ENCODE data around the gene DOCK4.

DOCK4 gene

DNA sequence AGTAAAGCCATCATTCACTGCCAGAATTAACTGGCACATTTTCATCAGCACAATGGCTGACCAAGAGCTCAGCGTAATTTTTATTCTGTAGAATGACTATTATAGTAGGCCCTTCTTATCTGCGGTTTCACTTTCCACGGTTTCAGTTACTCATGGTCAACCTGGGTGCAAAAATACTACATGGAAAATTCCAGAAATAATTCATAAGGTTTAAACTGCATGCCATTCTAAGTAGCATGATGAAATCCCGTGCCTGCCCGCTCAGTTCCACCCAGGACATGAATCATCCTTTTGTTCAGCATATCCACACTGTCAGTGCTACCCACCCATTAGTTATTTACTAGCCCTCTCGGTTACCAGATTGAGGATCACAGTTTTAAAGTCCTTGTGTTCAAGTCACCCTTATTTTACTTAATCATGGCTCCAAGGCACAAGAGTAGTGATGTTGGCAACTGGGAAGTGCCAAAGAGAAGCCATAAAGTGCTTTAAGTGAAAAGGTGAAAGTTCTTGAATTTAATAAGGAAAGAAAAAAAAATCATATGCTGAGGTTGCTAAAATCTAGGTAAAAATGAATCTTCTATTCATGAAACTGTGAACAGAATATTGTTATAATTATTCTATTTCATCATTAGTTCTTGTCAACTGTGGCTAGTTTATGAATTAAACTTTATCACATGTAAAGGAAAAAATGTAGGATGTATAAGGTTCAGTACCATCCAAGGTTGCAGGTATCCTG is 204.9 kb downstream of the DOCK4 start:
- no peak for DNase-seq

DNA sequence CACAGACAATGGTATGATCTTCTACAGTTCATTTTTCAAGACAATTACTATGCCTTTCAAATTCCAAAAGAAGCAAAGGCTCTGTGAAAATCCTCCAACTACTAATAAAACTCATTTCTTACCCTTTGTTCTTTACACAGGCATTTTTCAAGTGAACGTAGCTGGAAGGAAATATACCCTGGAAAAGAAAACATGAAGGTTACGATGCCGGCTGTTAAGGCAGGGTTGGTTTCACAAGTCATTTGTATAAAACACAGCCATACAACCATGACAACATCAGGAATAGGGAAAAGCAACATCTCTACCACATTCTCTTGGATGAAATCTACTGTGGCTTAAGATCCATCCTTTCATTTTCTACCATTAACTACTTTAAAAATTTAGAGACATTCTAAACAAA is 207.9 kb downstream of the DOCK4 start:
- DNase-seq = no peak

DNA sequence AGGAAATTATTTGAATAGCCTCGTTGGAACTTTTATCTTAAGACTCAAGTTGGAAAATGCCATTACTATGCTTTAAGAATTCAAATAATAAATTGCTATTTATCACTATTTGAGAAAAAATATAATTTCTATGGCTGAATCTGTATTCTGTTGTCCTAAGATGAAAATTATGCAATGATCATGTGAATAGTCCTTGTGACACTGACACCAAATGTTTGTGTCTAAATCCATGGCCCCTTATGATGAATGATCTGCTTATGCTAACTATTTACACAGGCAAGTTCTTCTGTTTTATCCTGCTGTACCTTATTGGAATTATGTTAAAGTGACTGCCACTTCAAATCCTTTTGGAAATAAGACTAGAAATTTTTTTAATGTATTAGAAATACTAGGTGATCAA is 208.7 kb downstream of the DOCK4 start:
- DNase-seq = no peak

DNA sequence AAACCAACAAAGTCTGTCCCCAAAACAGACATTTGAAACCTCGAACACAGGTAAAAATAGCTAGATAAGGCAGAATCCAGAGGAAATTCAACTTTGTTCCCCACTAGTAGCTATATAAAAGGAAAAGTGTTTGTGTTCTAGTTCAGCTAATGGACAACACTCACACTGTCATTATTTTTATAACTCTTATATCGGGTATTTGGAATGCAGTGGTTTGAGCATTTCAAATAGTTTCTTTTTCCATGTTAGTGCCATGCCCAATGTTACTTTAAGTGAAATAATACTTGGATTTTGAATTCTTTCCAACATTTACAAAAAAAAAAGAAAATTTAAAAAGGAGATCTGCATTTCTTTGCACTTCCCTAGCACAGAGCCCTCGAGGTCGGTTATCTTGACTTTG is 213.6 kb downstream of the DOCK4 start:
- DNase-seq = no peak

DNA sequence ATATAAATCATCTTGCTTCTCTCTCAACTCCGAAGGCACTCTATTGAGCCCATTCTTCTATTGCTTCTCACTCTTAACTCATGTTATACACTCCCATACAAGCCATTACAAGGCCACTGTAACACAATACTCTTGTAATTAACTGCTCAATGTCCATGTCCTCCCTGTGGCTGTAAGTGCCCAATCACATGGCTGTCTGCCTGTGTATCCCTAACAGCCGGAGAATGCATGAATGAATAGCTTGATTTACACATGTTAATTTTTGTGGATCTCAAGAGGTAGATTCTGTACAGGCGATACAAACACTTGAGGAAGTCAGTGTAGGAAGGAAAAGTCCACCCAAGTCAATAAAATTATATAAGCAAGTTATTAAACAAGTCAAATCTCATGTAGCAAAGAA is 215.6 kb downstream of the DOCK4 start:
- no peak for DNase-seq

DNA sequence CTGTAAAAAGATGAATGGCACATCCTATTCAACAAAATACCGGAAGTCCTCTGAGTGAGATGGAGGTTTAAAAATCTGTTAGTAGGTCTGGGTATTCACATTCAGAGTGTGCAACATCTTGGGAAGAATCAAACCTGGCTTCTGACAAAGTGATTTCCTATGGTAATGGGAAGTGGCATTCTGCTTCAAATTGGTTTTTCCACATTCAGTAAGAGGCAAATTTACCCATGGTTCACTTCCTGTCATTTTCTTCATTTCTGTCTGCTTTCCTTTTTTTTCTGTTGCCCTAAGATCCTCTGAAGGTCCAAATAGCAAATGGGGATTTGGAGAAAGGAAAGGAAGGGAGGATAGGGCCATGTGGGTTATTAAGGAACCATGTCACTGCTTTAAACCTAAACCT is 218.3 kb downstream of the DOCK4 start:
- no peak for DNase-seq

DNA sequence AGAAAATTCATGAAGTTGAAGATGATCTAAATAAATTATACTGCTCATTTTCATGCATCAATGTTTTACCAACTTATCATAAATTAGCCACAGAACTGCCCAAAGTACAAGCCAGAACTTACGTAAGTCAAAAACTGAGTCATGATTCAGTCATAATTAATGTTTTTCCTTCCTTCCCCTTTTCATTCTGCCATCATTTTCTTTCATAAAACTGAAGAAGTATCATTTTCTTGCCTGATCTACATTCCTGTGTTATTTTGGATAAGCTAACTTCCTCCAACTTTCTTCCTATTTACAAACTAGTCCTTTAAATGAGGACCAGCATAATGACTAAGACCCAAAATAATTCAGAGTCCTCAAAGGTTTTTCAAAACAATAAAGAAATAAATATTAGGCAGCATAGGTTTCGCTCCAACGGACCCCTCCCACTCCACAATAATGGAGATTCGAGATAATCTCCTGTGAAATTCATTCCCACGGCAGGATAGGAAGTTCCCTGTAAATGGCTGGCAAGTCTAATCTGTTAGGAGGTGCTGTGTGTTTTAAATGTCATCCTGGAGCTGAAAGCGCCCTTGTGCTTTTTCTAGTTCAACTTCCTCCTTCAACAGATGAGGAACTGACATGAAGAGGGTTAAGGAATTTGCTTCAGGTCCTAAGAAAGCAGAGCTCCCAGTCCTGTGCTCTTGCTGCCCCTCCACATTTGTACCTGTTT is 218.9 kb downstream of the DOCK4 start:
- DNase-seq = no peak

DNA sequence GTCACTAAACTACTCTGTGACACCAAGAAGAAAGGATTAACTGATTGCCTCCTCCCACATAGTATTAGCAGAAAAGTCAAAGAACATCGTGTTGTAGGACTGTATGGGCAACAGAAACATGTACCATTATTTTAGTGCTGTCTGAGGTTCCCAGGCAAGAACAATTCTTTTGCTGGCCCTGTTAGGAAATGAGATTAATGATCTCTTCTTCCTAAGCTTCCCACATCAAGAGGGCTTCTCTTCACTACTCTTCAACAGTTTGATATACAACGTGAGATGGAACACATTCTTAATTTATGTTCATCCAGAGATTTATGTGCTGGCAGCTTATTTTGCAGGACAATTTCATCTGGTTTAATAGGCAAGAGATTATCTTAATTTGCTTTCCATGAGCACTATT is 219.6 kb downstream of the DOCK4 start:
- no peak for DNase-seq

DNA sequence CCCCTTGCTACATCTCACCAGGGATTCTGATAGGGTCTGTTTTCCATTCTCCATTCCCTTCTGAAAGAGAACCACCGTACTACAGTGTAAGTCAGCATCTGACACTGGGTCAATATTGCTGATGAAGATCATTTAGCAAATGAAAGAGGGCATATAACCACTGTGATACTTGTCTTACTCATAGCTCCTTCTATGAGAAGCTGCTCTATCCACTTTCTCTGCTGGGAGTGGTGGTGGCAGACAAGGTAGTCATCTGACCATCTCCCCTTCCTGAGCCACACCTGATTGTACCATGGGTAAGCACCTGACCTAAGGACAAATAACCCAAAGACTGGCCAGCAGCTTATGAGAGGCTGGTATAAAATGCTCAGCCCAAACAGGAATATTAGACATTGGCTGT is 220.4 kb downstream of the DOCK4 start:
- no peak for DNase-seq

DNA sequence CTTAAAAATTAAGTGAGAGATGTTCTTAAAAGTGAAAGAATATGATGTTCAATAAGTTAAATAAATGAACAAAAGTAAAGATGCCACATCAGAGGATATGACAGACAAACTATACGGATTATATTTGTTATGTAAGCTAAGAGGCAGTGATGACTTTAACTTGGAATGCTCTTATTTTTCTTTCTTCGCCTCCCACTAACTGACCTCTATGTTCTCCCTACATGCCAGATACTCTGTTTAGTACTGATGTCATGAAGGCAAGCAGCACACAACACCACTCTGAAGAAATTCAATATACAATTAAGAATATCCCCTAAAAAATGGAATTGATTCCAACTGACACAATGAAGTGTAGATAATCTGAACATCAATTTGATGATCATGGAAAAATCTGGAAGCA is 223.4 kb downstream of the DOCK4 start:
- DNase-seq = no peak

DNA sequence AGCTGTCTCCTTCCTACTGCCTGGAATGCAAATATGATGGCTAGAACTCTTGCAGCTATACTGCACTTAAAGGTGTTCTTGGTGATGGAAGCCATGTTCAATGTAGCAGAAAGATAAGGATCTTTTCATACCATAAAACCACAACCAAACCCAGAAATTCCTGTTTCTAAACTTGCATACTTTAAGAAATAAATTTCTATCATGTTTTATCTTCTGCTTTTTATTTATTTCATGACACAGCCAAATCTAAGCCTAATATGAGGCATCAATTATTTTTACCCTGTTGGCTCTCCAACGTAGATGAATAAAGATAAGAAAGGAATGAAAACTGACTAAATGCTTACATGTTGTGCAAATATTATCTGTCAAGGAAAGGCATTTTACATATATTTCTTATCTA is 224.1 kb downstream of the DOCK4 start:
- DNase-seq = no peak

DNA sequence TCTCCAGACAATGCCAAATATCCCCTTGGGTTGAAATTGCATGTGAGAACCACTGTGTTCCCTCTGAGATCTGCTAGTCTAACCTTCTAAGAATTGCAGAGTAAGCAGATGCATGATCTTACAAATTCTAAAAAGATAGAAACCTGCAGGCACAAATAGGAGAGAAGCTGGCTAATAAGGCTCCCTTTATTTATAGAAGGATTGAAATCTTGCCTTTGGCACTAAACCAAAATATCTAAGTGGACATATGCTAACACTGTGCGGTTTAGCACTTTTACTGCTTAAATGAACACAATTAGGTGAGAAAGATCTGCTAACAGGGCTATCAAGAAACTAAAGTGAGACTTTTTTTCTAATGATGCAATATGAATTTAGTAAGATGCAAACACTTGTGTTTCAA is 225.5 kb downstream of the DOCK4 start:
- DNase-seq = no peak

DNA sequence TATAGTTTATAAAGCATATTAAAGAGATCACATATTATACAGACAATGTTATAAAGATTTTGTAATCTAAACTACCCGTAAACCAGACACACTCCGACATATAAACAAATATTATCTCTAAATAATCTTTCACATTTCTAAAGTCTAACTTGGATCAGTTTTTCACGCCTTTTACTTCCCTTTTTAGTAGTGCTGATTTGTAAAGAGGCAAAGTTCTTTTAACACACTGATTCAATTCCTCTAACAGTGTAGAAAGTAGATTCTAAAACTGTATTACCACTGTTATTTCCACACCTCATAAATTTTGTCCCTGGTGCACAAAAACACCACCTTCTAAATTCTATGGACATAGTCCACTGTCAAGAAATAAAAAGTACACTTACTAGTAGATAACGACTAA is 230.9 kb downstream of the DOCK4 start:
- DNase-seq = no peak

DNA sequence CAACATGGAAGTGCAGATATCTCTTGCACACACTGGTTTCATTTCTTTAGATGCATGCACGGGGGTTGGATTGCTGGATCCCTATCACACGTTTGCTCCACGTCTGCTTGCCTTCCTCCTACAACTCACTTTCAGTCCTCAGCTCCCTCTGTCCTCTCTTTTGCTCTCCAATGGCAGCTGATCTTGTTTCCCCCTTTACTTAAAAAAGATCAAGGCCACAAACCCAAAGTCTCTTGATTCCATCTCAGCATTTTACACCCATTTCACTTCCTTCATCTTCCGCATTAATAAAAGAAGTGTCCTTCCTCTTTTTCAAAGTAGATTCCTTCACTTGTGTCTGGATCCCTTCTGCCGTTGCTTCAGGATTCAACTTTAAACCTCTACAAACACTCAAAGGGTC is 245.2 kb downstream of the DOCK4 start:
- no peak for DNase-seq

DNA sequence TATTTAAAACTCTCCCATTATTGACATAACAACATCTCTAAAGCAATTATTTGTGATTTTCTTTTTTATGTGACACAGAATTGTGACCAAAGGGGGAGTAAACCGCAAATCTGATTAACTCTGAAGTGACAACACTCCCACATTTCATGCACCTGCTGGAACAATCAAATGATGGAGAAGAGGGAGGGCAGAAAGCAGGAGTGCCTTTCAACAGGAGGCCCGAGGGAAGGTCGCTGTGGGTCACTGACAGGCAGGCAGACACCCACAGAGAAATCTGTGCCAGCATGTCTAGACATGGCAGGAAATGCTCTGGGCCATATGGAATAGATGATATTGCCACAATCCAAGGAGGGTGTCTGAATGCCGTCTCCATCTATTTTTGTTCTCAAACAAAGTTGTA is 247.3 kb downstream of the DOCK4 start:
- DNase-seq = no peak

DNA sequence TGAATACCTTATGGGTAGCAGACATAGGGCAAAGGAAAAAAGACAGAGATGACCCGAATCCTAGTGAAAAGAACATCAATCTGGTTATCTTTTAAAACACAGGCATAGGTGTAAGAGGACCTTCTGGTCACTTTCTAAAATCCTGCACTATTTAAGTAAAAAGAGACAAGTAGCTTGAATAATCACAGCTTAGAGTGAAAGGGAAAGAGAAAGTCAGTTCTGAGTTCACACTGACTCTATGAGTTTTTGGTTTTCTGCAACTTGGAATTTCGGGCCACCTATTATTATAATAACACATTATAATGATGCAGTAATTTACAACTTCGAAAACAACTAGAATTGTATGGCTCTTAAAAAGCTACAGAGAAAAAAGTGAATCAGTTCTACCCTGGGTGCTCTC is 247.8 kb downstream of the DOCK4 start:
- DNase-seq = no peak

DNA sequence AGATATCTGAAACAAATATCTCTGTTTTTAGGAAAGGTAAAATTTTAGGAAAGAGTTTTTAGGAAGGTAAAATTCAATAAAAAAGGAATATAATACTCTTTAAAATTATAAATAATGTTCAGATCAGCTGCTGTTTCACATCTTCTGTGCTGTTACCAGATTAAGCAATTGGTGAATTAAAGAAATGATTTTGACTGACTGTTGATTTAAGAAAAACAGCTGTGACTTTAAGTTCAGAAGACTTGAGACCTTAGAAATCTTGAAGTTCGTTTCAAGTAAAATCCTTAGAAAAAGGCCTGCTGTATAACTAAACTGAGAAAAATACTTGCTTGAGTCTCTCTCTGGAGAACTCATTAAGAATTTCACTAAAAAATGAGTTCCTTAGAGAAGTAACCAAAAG is 250.6 kb downstream of the DOCK4 start:
- DNase-seq = no peak

DNA sequence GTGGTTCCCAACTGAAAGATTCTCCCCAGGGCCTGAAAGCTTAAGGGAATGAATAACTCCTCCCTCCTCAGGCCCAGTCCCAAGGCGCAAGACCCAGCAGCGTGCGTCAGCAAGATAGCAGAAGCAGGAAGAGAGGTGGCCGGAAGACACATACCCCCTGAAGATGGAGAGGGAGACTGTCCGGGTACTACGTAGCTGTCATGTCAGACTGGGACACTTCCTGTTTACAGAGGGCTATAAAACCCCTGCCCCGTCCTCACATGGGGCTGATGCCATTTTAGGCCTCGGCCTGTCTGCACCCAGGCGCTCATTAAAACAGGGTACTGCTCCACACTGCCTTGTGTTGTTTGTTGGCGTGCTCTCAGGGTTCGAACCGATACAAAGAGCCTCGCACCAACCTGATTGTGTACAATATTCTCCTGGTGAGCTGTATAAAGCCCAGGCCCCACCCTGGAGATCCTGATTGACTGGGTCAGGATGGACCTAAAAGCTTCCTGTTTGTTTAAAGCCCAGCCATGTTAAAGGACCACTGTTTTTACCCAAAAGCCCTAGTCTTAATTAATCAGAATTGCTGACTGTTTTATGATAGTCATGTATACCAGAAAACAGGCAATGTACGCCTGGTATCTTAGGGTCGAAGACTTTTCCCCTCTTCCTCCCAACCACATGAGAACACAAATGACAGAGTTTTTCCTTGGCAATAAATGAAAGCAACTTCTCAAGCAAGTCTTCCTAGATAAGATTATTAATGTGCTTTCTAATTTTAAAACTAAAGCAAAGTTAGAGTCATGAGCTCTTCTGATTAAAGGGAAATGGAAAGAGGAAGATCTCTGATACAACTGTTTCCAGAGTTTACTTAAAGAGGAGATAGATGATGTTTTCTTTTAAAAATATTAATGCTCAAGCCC is 251.5 kb downstream of the DOCK4 start:
- DNase-seq = no peak

DNA sequence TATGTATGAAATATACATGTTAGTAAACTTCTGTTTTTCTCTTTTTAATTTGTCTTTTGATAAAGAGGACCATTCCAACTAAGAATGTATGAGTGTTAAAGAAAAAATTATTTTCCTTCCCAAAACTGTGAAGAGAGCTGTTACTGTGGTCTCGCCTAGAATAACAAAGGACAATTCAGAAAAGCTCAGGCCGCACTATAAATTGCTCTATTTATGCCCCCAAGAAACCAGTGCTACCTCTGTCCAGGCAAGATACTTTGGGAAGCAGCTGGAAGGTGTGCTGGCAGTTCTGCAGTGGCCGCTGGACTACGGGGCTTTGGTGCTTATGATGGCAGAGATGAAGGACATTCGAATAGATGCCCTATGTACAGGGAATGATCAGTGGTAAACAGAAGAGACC is 252.1 kb downstream of the DOCK4 start:
- DNase-seq = no peak

DNA sequence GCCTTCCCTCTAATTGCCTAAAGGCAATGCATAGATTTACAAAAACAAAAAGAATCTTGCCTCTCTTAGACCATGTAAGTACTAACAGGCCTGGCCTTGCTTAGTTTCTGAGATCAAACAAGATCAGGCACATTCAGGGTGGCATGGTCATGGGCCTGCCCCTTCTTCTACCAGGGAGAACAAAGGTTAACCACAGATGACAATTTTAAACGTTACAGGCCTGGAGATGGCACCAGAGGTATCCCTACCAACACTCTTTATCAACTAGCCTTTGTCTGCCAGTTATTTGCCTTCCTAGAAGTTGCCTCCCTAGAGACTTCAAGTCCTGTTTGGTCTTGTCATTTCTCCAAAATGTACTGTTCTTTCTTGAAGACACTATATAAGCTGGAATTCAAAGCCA is 252.6 kb downstream of the DOCK4 start:
- no peak for DNase-seq

DNA sequence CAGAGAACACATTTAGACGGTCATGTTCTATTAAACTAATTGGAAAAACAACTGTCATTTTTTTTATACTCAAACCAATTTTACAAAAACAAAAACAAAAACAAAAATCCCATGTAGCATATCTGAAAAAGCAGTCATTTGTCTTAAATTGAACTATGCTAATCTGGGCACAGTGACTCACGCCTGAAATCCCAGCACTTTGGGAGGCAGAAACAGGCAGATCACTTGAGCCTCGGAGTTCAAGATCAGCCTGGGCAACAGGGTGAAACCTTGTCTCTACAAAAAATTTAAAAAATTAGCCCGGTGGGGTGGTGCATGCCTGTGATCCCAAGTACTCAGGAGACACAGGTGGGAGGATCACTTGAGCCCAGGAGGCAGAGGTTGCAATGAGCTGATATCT is 253.4 kb downstream of the DOCK4 start:
- DNase-seq = no peak

DNA sequence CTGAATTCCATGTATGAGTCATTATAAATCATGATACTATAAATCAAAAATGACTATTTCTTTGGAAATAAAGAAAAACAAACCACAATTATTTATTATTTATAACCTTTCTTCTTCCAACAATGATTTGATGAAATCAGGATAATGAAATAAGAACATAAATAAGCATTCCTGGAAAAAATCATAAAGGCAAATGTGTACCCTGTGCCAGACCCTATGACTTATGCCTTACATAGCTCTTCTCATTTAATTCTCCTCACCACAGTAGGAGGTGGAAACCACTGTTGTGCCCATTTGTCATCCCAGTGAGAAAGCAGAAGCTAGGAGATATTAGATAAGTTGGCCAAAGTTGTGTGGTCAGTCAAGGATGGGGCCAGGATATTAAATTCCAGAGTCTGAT is 255.1 kb downstream of the DOCK4 start:
- no peak for DNase-seq

DNA sequence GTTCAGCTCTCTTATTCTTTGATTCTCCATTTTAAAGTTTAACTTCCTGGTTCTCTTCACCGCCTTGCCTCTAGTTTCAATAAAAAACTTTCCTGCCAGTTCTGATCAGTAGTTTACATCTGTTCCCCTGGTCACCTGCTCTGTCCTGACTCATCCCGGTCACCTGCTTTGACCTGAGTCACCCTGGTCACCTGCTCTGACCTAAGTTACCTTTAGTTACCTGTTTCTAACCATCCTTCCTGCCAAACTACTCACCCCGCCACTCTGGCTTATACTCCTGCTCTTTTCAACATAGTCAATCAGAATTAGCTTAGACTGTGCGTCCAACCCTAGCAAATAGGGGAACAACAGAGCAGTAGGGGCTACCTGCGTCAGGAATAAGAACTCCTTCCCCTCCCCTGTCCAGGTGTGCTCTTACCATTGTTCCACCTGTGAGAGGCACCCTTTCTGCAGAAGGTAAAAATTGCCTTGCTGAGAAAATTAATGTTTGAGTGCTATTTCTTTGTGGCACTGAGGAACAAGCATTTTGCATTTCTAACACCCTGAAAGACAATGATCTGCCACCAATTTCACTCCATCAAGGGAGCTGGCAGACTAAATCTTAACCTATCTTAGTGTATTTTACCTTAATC is 263.6 kb downstream of the DOCK4 start:
- no peak for DNase-seq
